Glutamatergic neuron (in vitro differentiated cells): ENCODE measurements around the gene DTNB. TPM values are rescaled to one million over a fixed set of nuclear protein-coding genes. Genes with fewer than 3 reads are reported as not detected.

Experiments used
- DNase-seq: peaks from one replicate; pipeline ENCODE4 v3.0.0; 2022
- H3K27ac Mint-ChIP-seq: one replicate; pipeline ENCODE4 v1.8.0; 2020; ENCODE audit warnings: mild to moderate bottlenecking, mixed read lengths, inconsistent platforms; ENCODE audit not compliant: unreplicated experiment
- H3K27me3 Mint-ChIP-seq: one replicate; pipeline ENCODE4 v1.8.0; 2020; ENCODE audit warnings: mild to moderate bottlenecking, moderate library complexity, mixed read lengths, inconsistent platforms; ENCODE audit not compliant: unreplicated experiment
- H3K36me3 Mint-ChIP-seq: one replicate; pipeline ENCODE4 v1.8.0; 2020; ENCODE audit warnings: mild to moderate bottlenecking, mixed read lengths, inconsistent platforms; ENCODE audit not compliant: unreplicated experiment
- H3K4me1 Mint-ChIP-seq: one replicate; pipeline ENCODE4 v1.8.0; 2020; ENCODE audit warnings: mild to moderate bottlenecking, low read depth, mixed read lengths, inconsistent platforms; ENCODE audit not compliant: unreplicated experiment
- H3K4me3 Mint-ChIP-seq: one replicate; pipeline ENCODE4 v1.8.0; 2020; ENCODE audit warnings: mild to moderate bottlenecking, mixed read lengths, inconsistent platforms; ENCODE audit not compliant: unreplicated experiment
- H3K9me3 Mint-ChIP-seq: one replicate; pipeline ENCODE4 v1.8.0; 2020; ENCODE audit warnings: mild to moderate bottlenecking, moderate library complexity, mixed read lengths, inconsistent platforms; ENCODE audit not compliant: unreplicated experiment
- total RNA-seq: library from RNA; stranded (reverse); fragmentation: NEBNext Ultra II Directional; extraction: Animal tissue kit (Norgen Biotek cat#: 25700); gene quantifications from one replicate; pipeline ENCODE4 v1.2.1, GENCODE V29; 2021; ENCODE audit not compliant: unreplicated experiment
- TF ChIP-seq, protein P1 (sequence below): fragments of 200-600 bp; sonication (generic); IDR thresholded peaks from one replicate; pipeline ENCODE4 v1.5.0; 2021; ENCODE audit not compliant: partially characterized antibody, unreplicated experiment

DTNB gene
- total RNA-seq, 1 donor from 2014 or later: 41.7 TPM

DNA sequence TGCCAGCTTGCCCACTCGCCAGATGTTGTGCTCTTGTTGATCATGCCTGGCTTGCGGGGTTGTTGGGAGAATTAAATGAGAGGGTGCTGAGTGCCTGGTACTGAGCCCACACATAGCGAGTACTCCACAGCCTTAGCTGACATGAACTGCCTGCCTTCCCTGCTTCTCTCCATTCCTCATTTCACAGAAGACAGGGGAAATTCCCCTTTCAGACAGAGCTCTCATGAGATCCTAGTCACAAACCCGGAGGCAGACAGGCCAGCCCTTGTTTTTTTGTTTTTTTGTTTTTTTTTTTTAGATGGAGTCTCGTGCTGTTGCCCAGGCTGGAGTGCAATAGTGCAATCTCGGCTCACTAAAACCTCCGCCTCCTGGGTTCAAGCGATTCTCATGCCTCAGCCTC is 314.5 kb downstream of the DTNB start:
- no peak for DNase-seq
- TF ChIP-seq, protein P1, sequence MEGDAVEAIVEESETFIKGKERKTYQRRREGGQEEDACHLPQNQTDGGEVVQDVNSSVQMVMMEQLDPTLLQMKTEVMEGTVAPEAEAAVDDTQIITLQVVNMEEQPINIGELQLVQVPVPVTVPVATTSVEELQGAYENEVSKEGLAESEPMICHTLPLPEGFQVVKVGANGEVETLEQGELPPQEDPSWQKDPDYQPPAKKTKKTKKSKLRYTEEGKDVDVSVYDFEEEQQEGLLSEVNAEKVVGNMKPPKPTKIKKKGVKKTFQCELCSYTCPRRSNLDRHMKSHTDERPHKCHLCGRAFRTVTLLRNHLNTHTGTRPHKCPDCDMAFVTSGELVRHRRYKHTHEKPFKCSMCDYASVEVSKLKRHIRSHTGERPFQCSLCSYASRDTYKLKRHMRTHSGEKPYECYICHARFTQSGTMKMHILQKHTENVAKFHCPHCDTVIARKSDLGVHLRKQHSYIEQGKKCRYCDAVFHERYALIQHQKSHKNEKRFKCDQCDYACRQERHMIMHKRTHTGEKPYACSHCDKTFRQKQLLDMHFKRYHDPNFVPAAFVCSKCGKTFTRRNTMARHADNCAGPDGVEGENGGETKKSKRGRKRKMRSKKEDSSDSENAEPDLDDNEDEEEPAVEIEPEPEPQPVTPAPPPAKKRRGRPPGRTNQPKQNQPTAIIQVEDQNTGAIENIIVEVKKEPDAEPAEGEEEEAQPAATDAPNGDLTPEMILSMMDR: no peak
- H3K27me3 Mint-ChIP-seq: peaks cover 4% of the 10 kb centered on the region
- H3K36me3 Mint-ChIP-seq: no peaks in the 10 kb centered on the region
- H3K4me1 Mint-ChIP-seq: peaks cover 3% of the 10 kb centered on the region
- H3K9me3 Mint-ChIP-seq: peaks cover 15% of the 10 kb centered on the region
- H3K27ac Mint-ChIP-seq: no peak overlapping the region
- H3K4me3 Mint-ChIP-seq: no peak overlapping the region

DNA sequence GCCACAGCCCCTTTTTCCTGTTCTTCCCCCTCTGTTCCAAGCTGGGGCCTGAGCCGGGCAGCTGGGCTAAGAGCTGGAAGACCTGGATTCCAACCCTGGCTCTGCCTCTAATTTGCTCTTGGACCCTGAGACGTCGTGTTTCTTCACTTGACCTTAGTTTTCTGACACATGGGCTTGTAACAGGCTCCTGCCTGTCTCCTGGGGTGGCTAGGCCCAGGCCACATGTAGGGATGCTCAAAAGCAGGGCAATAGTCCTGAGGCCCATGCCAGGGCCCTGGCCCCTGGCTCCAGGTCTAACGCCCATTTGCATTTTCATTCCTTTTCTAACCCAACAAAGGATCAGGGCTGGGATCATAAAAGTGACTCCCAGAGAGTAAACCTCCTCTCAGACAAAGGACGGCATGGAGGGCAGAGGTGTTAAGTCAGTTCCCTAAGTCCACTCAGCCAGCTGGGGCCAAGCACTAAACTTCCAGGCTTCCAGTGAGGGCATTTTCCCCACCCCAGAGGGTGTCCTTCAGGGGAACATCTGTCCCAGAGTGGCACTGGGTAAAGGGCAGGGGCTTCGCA is 315.0 kb downstream of the DTNB start:
- TF ChIP-seq, protein P1: no peak
- no peak overlapping the region for H3K27ac Mint-ChIP-seq
- H3K27me3 Mint-ChIP-seq: peaks cover 4% of the 10 kb centered on the region

DNA sequence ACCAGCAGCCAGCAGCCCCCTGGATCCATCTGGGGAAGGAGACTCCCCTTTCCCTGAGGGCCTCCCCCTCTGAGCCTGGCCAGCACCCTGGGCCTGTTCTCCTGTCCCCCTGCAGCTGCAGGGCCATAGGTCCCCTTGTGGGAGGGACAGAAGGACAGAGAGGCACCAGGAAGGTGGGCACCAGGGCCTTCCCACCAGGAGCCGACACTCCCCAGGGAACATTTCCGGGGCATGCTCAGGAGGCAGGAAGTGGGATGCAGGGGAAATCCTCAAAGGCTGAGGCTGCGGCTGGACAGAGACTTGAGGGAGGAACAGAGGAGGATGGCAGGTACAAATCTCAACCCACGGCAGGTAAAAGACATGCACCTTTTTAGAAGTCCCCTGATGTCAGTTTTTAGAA is 317.3 kb downstream of the DTNB start:
- Mint-ChIP-seq H3K4me1 (no peaks in the 10 kb centered on the region), H3K36me3 (no peaks in the 10 kb centered on the region), H3K9me3 (peaks cover 15% of the 10 kb centered on the region), H3K27ac (no peak overlapping the region), H3K4me3 (no peak overlapping the region), H3K27me3 (peaks cover 2% of the 10 kb centered on the region)
- DNase-seq: no peak
- TF ChIP-seq, protein P1: no peak

More for the DNA sequence above, 315.0 kb downstream of the DTNB start:
- Mint-ChIP-seq H3K36me3 (no peaks in the 10 kb centered on the region), H3K4me1 (peaks cover 3% of the 10 kb centered on the region), H3K4me3 (no peak overlapping the region), H3K9me3 (peaks cover 15% of the 10 kb centered on the region)
- DNase-seq: no peak

DNA sequence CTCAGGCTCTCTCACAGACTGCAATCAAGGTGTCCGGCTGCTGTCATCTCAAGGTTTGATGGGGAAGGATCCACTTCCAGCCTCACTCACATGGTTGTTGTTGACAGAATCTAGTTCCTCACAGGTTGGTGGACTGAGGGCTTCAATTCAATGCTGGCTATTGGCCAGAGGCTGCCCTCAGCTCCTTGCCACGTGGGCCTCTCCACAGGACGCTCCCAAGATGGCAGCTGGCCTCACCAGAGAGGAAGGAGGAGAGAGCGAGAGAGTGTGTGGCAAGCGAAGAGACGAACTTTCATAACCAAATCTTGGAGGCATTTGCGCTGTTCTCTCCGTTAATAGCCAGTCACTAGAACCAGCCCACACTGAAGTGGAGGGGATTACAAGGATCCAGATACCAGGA is 318.1 kb downstream of the DTNB start:
- no peaks in the 10 kb centered on the region for H3K36me3 Mint-ChIP-seq
- no peaks in the 10 kb centered on the region for H3K4me1 Mint-ChIP-seq
- peaks cover 2% of the 10 kb centered on the region for H3K27me3 Mint-ChIP-seq
- H3K27ac Mint-ChIP-seq: no peak overlapping the region
- TF ChIP-seq, protein P1: no peak
- no peak overlapping the region for H3K4me3 Mint-ChIP-seq
- H3K9me3 Mint-ChIP-seq: peaks cover 17% of the 10 kb centered on the region
- no peak for DNase-seq

DNA sequence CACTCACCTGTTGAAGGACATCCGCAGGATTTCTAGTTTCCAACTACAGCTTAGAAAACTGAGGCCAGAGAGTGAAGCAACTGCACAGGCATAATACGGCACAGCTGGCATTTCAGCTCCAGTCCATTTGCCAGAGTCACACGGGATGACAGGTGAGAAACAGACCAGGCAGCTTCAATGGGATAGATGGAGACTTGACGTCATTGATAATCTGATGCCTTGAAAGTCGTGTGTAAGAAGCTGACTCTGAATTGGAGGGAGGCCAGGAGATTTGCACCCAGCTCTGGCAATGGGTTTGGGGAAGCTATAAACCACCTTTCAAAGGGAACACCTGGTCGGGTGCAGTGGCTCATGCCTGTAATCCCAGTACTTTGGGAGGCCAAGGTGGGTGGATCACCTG is 319.3 kb downstream of the DTNB start:
- no peaks in the 10 kb centered on the region for H3K36me3 Mint-ChIP-seq
- no peak overlapping the region for H3K27ac Mint-ChIP-seq
- H3K4me1 Mint-ChIP-seq: no peaks in the 10 kb centered on the region
- H3K27me3 Mint-ChIP-seq: peaks cover 2% of the 10 kb centered on the region
- TF ChIP-seq, protein P1: no peak
- H3K9me3 Mint-ChIP-seq: peaks cover 15% of the 10 kb centered on the region
- no peak overlapping the region for H3K4me3 Mint-ChIP-seq
- no peak for DNase-seq
